Activated naive CD8-positive, alpha-beta T cell (primary cell): Measurements from ENCODE around the gene TRIM7.

Source experiments
- H3K27ac Mint-ChIP-seq: one replicate; pipeline ENCODE4 v1.8.0; 2021; ENCODE audit warnings: mixed read lengths
- H3K27me3 Mint-ChIP-seq: one replicate; pipeline ENCODE4 v1.8.0; 2021; ENCODE audit warnings: mixed read lengths
- H3K36me3 Mint-ChIP-seq: one replicate; pipeline ENCODE4 v1.8.0; 2021; ENCODE audit warnings: mixed read lengths
- H3K4me1 Mint-ChIP-seq: one replicate; pipeline ENCODE4 v1.8.0; 2021; ENCODE audit warnings: low read depth, mixed read lengths
- H3K4me3 Mint-ChIP-seq: one replicate; pipeline ENCODE4 v1.8.0; 2021; ENCODE audit warnings: mild to moderate bottlenecking, mixed read lengths
- H3K9me3 Mint-ChIP-seq: one replicate; pipeline ENCODE4 v1.8.0; 2021; ENCODE audit warnings: low read depth, mixed read lengths

TRIM7 gene

GRCh38 chr5:181194489-181195248 is 10.3 kb downstream of the TRIM7 start:
- Mint-ChIP-seq H3K27ac (no peak overlapping the region), H3K9me3 (no peaks in the 10 kb centered on the region), H3K36me3 (no peaks in the 10 kb centered on the region), H3K4me3 (no peak overlapping the region), H3K4me1 (peaks cover 16% of the 10 kb centered on the region), H3K27me3 (no peaks in the 10 kb centered on the region)

- no peak overlapping the region for H3K27ac Mint-ChIP-seq
- H3K36me3 Mint-ChIP-seq, result no peaks in the 10 kb centered on the region
- H3K27me3 Mint-ChIP-seq, result no peaks in the 10 kb centered on the region
- H3K4me3 Mint-ChIP-seq, result no peak overlapping the region
- H3K9me3 Mint-ChIP-seq, result no peaks in the 10 kb centered on the region
- peaks cover 18% of the 10 kb centered on the region for H3K4me1 Mint-ChIP-seq
These were observed 11.3 kb downstream of the TRIM7 start for GRCh38 chr5:181193656-181194055.

GRCh38 chr5:181192337-181193046 is 12.5 kb downstream of the TRIM7 start:
- Mint-ChIP-seq H3K4me1 (peaks cover 22% of the 10 kb centered on the region), H3K27me3 (no peaks in the 10 kb centered on the region), H3K9me3 (no peaks in the 10 kb centered on the region), H3K27ac (peak overlapping the region; percentile 98), H3K4me3 (peak overlapping the region; percentile 95), H3K36me3 (no peaks in the 10 kb centered on the region)

GRCh38 chr5:181191526-181192336 is 13.3 kb downstream of the TRIM7 start:
- Mint-ChIP-seq H3K27ac (peak overlapping the region; percentile 98), H3K27me3 (no peaks in the 10 kb centered on the region), H3K4me3 (peak overlapping the region; percentile 95), H3K9me3 (no peaks in the 10 kb centered on the region), H3K4me1 (peaks cover 24% of the 10 kb centered on the region), H3K36me3 (no peaks in the 10 kb centered on the region)

- Mint-ChIP-seq H3K36me3 (no peaks in the 10 kb centered on the region), H3K27me3 (no peaks in the 10 kb centered on the region), H3K27ac (peak overlapping the region; percentile 98), H3K4me1 (peaks cover 30% of the 10 kb centered on the region), H3K4me3 (peak overlapping the region; percentile 95), H3K9me3 (no peaks in the 10 kb centered on the region)
These were observed 14.1 kb downstream of the TRIM7 start for GRCh38 chr5:181190711-181191525.

- Mint-ChIP-seq H3K27me3 (no peaks in the 10 kb centered on the region), H3K9me3 (no peaks in the 10 kb centered on the region), H3K4me1 (peaks cover 31% of the 10 kb centered on the region), H3K4me3 (peak overlapping the region; percentile 95), H3K36me3 (no peaks in the 10 kb centered on the region), H3K27ac (peak overlapping the region; percentile 98)
These were observed 14.9 kb downstream of the TRIM7 start for GRCh38 chr5:181189962-181190710.

GRCh38 chr5:181189363-181189961 is 15.5 kb downstream of the TRIM7 start:
- Mint-ChIP-seq H3K27me3 (no peaks in the 10 kb centered on the region), H3K4me1 (peaks cover 36% of the 10 kb centered on the region), H3K4me3 (peak overlapping the region; percentile 95), H3K36me3 (no peaks in the 10 kb centered on the region), H3K27ac (peak overlapping the region; percentile 98), H3K9me3 (no peaks in the 10 kb centered on the region)

- peaks cover 40% of the 10 kb centered on the region for H3K4me1 Mint-ChIP-seq
- H3K27ac Mint-ChIP-seq, result peak overlapping the region; percentile 98
- no peaks in the 10 kb centered on the region for H3K9me3 Mint-ChIP-seq
- no peaks in the 10 kb centered on the region for H3K27me3 Mint-ChIP-seq
- H3K4me3 Mint-ChIP-seq, result peak overlapping the region; percentile 95
- no peaks in the 10 kb centered on the region for H3K36me3 Mint-ChIP-seq
These were observed 16.2 kb downstream of the TRIM7 start for GRCh38 chr5:181188700-181189362.

- H3K36me3 Mint-ChIP-seq, result no peaks in the 10 kb centered on the region
- H3K27me3 Mint-ChIP-seq, result no peaks in the 10 kb centered on the region
- peaks cover 39% of the 10 kb centered on the region for H3K4me1 Mint-ChIP-seq
- peak overlapping the region; percentile 95 for H3K4me3 Mint-ChIP-seq
- H3K9me3 Mint-ChIP-seq, result no peaks in the 10 kb centered on the region
- H3K27ac Mint-ChIP-seq, result peak overlapping the region; percentile 98
These were observed 17.3 kb downstream of the TRIM7 start for GRCh38 chr5:181187500-181188213.

- H3K27ac Mint-ChIP-seq, result peak overlapping the region; percentile 98
- H3K4me1 Mint-ChIP-seq, result peaks cover 42% of the 10 kb centered on the region
- H3K36me3 Mint-ChIP-seq, result no peaks in the 10 kb centered on the region
- H3K9me3 Mint-ChIP-seq, result no peaks in the 10 kb centered on the region
- peak overlapping the region; percentile 23 for H3K4me3 Mint-ChIP-seq
- H3K27me3 Mint-ChIP-seq, result no peaks in the 10 kb centered on the region
These were observed 18.0 kb downstream of the TRIM7 start for GRCh38 chr5:181186986-181187499.

- Mint-ChIP-seq H3K36me3 (no peaks in the 10 kb centered on the region), H3K9me3 (no peaks in the 10 kb centered on the region), H3K27ac (peak overlapping the region; percentile 58), H3K4me3 (peak overlapping the region; percentile 17), H3K4me1 (peaks cover 38% of the 10 kb centered on the region), H3K27me3 (no peaks in the 10 kb centered on the region)
These were observed 19.0 kb downstream of the TRIM7 start for GRCh38 chr5:181186022-181186421.

GRCh38 chr5:181185560-181185959 is 19.4 kb downstream of the TRIM7 start:
- H3K9me3 Mint-ChIP-seq, result no peaks in the 10 kb centered on the region
- no peaks in the 10 kb centered on the region for H3K27me3 Mint-ChIP-seq
- peak overlapping the region; percentile 10 for H3K4me3 Mint-ChIP-seq
- peaks cover 38% of the 10 kb centered on the region for H3K4me1 Mint-ChIP-seq
- H3K27ac Mint-ChIP-seq, result no peak overlapping the region
- no peaks in the 10 kb centered on the region for H3K36me3 Mint-ChIP-seq
